ENCODE measurements around the gene ECPAS. TPM values are rescaled to one million over a fixed set of nuclear protein-coding genes. Genes with fewer than 3 reads are reported as not detected.
"Not testable (repeated sequence)": the region's sequence is repeated elsewhere in the genome, so short reads cannot be mapped to it uniquely, and the experiment has no call there.

ECPAS gene
- total and polyA plus RNA-seq, 2 donors (not counting 1 experiment from before 2014, with no cell fraction given), result 12.9 to 69.5 TPM

DNA sequence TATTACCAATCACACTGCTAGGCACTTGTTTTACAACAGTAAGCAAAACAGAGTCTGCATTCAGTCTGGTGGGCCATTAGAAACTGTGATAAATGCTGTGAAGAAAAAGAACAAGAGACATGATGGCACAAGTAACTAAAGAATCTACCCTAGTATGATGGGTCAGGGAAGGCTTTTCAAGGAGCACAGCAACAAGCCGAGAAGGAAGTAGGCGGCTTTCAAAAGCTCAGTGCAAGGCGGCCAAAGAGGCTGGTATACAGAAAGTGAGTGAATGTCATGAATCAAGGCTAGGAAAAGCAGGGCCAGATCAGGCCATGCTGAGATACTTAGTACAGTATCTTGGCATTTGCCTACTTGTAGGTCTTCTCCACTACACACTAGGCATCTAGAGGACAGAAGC lies 76.4 kb downstream of the ECPAS start:
- ChIA-PET CTCF (interaction anchor here (0.6 kb wide), 2 partner anchors 58 kb away, joined by 3 to 4 read pairs; no protein-coding TSS in a partner anchor), POLR2A (no interaction called here)
- H3K27me3 ChIP-seq (replicated peaks in 1 of 4; ENCODE audit: control extremely low read depth in 1 of 4, control insufficient read depth in 3 of 4, insufficient read depth in 4 of 4, low read length in 3 of 4), result no peaks in the 10 kb centered on the region
- no peak for TF ChIP-seq CTCF (IDR thresholded peaks at IDR 0.05)
- no peak for TF ChIP-seq EZH2 (IDR thresholded peaks at IDR 0.05; ENCODE audit: borderline replicate concordance, insufficient read depth, low read depth, low read length, poor library complexity, severe bottlenecking)
- Mint-ChIP-seq H3K9me3 (ENCODE audit: insufficient read depth) (peaks cover 12% of the 10 kb centered on the region), H3K27me3 (no peaks in the 10 kb centered on the region), H3K27ac (no peak overlapping the region), H3K4me3 (no peak overlapping the region), H3K4me1 (no peaks in the 10 kb centered on the region)
- no peak overlapping the region for H3K9ac ChIP-seq (ENCODE audit: low read length)
- H3K4me3 ChIP-seq (ENCODE audit: control extremely low read depth in 1 of 5, extremely low read depth in 1 of 5, insufficient read depth in 1 of 5, low read depth in 2 of 5, low read length in 4 of 5), result no peak overlapping the region
- H4K20me1 ChIP-seq (ENCODE audit: control insufficient read depth, insufficient read depth, low read length, poor library complexity, severe bottlenecking), result no peaks in the 10 kb centered on the region
- no peaks in the 10 kb centered on the region for H3K4me1 ChIP-seq (ENCODE audit: control insufficient read depth in 2 of 2, insufficient read depth in 2 of 2, low read length in 2 of 2)
- intact Hi-C loops (cut with micrococcal nuclease), result no loop called here
- H3K9me3 ChIP-seq (ENCODE audit: control extremely low read depth in 1 of 3, control insufficient read depth in 2 of 3, insufficient read depth in 1 of 3, low read length in 2 of 3), result peaks cover 4 to 6% (median 4%) of the 10 kb centered on the region in 3 donors
- H3K36me3 ChIP-seq (replicated peaks in 1 of 2; ENCODE audit: control extremely low read depth in 1 of 2, control insufficient read depth in 1 of 2, extremely low read depth in 1 of 2, insufficient read depth in 2 of 2, low read length in 1 of 2), result peaks cover 8 to 36% of the 10 kb centered on the region in 2 experiments
- DNase-seq (no peak), ATAC-seq (ENCODE audit: low read depth) (no peak)
- H3K4me2 ChIP-seq (replicated peaks; ENCODE audit: low read depth, low read length, poor library complexity, severe bottlenecking), result no peak overlapping the region
- no peaks in the 10 kb centered on the region for H3K79me2 ChIP-seq (ENCODE audit: control insufficient read depth, insufficient read depth, low read length)
- no peak overlapping the region for H3K27ac ChIP-seq (ENCODE audit: low read length in 2 of 2)
- 100% methylated on average over 3 of the region's 3 CpGs for WGBS (ENCODE audit: insufficient coverage)
- no peak overlapping the region for H2AFZ ChIP-seq (ENCODE audit: insufficient read depth, low read depth, low read length, poor library complexity, severe bottlenecking)

- Mint-ChIP-seq H3K27ac (no peak overlapping the region), H3K9me3 (ENCODE audit: insufficient read depth) (peaks cover 15% of the 10 kb centered on the region), H3K4me1 (no peaks in the 10 kb centered on the region), H3K27me3 (no peaks in the 10 kb centered on the region), H3K4me3 (no peak overlapping the region)
- no peak overlapping the region for H3K4me3 ChIP-seq (ENCODE audit: control extremely low read depth in 1 of 5, extremely low read depth in 1 of 5, insufficient read depth in 1 of 5, low read depth in 2 of 5, low read length in 4 of 5)
- H3K79me2 ChIP-seq (ENCODE audit: control insufficient read depth, insufficient read depth, low read length), result no peaks in the 10 kb centered on the region
- no peaks in the 10 kb centered on the region for H3K4me1 ChIP-seq (ENCODE audit: control insufficient read depth in 2 of 2, insufficient read depth in 2 of 2, low read length in 2 of 2)
- no peak for DNase-seq
- TF ChIP-seq CTCF (IDR thresholded peaks at IDR 0.05), result no peak
- TF ChIP-seq EZH2 (IDR thresholded peaks at IDR 0.05; ENCODE audit: borderline replicate concordance, insufficient read depth, low read depth, low read length, poor library complexity, severe bottlenecking), result no peak
- intact Hi-C loops (cut with micrococcal nuclease), result no loop called here
- no peaks in the 10 kb centered on the region for H4K20me1 ChIP-seq (ENCODE audit: control insufficient read depth, insufficient read depth, low read length, poor library complexity, severe bottlenecking)
- H3K27me3 ChIP-seq (replicated peaks in 1 of 4; ENCODE audit: control extremely low read depth in 1 of 4, control insufficient read depth in 3 of 4, insufficient read depth in 4 of 4, low read length in 3 of 4), result no peaks in the 10 kb centered on the region
- CTCF ChIA-PET, result interaction anchor here (0.6 kb wide), 1 partner anchor 218 kb away, joined by 4 read pairs; no protein-coding TSS in a partner anchor
- H3K36me3 ChIP-seq (replicated peaks in 1 of 2; ENCODE audit: control extremely low read depth in 1 of 2, control insufficient read depth in 1 of 2, extremely low read depth in 1 of 2, insufficient read depth in 2 of 2, low read length in 1 of 2), result peaks cover 4 to 30% of the 10 kb centered on the region in 2 experiments
- POLR2A ChIA-PET, result no interaction called here
- peaks cover 9 to 14% (median 13%) of the 10 kb centered on the region in 3 donors for H3K9me3 ChIP-seq (ENCODE audit: control extremely low read depth in 1 of 3, control insufficient read depth in 2 of 3, insufficient read depth in 1 of 3, low read length in 2 of 3)
- no peak overlapping the region for H3K4me2 ChIP-seq (replicated peaks; ENCODE audit: low read depth, low read length, poor library complexity, severe bottlenecking)
- no peak overlapping the region for H3K9ac ChIP-seq (ENCODE audit: low read length)
- no peak overlapping the region for H2AFZ ChIP-seq (ENCODE audit: insufficient read depth, low read depth, low read length, poor library complexity, severe bottlenecking)
- H3K27ac ChIP-seq (ENCODE audit: low read length in 2 of 2), result no peak overlapping the region
- no peak for ATAC-seq (ENCODE audit: low read depth)
Measured at GRCh38 chr9:111405701-111406100, 78.5 kb downstream of the ECPAS start.

GRCh38 chr9:111401486-111401885 lies 82.7 kb downstream of the ECPAS start:
- intact Hi-C loops (cut with micrococcal nuclease); H3K4me1 ChIP-seq (ENCODE audit: control insufficient read depth in 2 of 2, insufficient read depth in 2 of 2, low read length in 2 of 2); CTCF ChIA-PET; H3K4me3 ChIP-seq (ENCODE audit: control extremely low read depth in 1 of 5, extremely low read depth in 1 of 5, insufficient read depth in 1 of 5, low read depth in 2 of 5, low read length in 4 of 5); H3K27me3 Mint-ChIP-seq; H3K4me2 ChIP-seq (replicated peaks; ENCODE audit: low read depth, low read length, poor library complexity, severe bottlenecking); H2AFZ ChIP-seq (ENCODE audit: insufficient read depth, low read depth, low read length, poor library complexity, severe bottlenecking); H3K27ac ChIP-seq (ENCODE audit: low read length in 2 of 2); H3K79me2 ChIP-seq (ENCODE audit: control insufficient read depth, insufficient read depth, low read length); H3K4me1 Mint-ChIP-seq; DNase-seq; ATAC-seq (ENCODE audit: low read depth); H3K27me3 ChIP-seq (replicated peaks in 1 of 4; ENCODE audit: control extremely low read depth in 1 of 4, control insufficient read depth in 3 of 4, insufficient read depth in 4 of 4, low read length in 3 of 4); H4K20me1 ChIP-seq (ENCODE audit: control insufficient read depth, insufficient read depth, low read length, poor library complexity, severe bottlenecking); H3K4me3 Mint-ChIP-seq; POLR2A ChIA-PET; H3K9ac ChIP-seq (ENCODE audit: low read length); H3K27ac Mint-ChIP-seq: not testable (repeated sequence)
- H3K9me3 Mint-ChIP-seq (ENCODE audit: insufficient read depth), result peaks cover 23% of the 10 kb centered on the region
- peaks cover 11 to 25% (median 21%) of the 10 kb centered on the region in 3 donors for H3K9me3 ChIP-seq (ENCODE audit: control extremely low read depth in 1 of 3, control insufficient read depth in 2 of 3, insufficient read depth in 1 of 3, low read length in 2 of 3)
- peaks cover 5 to 25% of the 10 kb centered on the region in 2 experiments for H3K36me3 ChIP-seq (replicated peaks in 1 of 2; ENCODE audit: control extremely low read depth in 1 of 2, control insufficient read depth in 1 of 2, extremely low read depth in 1 of 2, insufficient read depth in 2 of 2, low read length in 1 of 2)
- 100% methylated on average over 3 of the region's 5 CpGs for WGBS (ENCODE audit: insufficient coverage)

All from B cell (primary cell).